Stimulated activated CD4-positive, alpha-beta T cell treated with anti-CD3 and anti-CD28 coated beads, Interleukin-15, amount 100 ng/mL, for 48 hours (primary cell): ENCODE results near the gene MAN2B1.
"Not testable (repeated sequence)": the region's sequence is repeated elsewhere in the genome, so short reads cannot be mapped to it uniquely, and the experiment has no call there.

Source experiments
- DNase-seq, 2 donors: peaks; one replicate each; pipeline ENCODE4 v3.0.0-alpha.2; 2020; ENCODE audit warnings: low read depth in 2 of 2

The MAN2B1 gene

GRCh38 chr19:12666265-12667048, at the start of gene MAN2B1, which contains the start of gene WDR83:
MAN2B1 (minus strand) TSS chr19:12666742; CDS start chr19:12666701, 41 bp downstream.
WDR83 (plus strand) TSS chr19:12666807; CDS start chr19:12669791, 2,984 bp downstream.
- DNase-seq, result peak; percentile 59 to 77

- no peak for DNase-seq
Measured at GRCh38 chr19:12715929-12716328, 49.4 kb upstream of the MAN2B1 start.

GRCh38 chr19:12715102-12715501, 48.6 kb upstream of the MAN2B1 start:
- DNase-seq, result no peak

GRCh38 chr19:12713304-12713703, 46.8 kb upstream of the MAN2B1 start:
- not testable (repeated sequence) for DNase-seq

- not testable (repeated sequence) for DNase-seq
Measured at GRCh38 chr19:12712077-12712476, 45.5 kb upstream of the MAN2B1 start.

- no peak for DNase-seq
Measured at GRCh38 chr19:12711187-12711586, 44.6 kb upstream of the MAN2B1 start.

GRCh38 chr19:12708641-12709040, 42.1 kb upstream of the MAN2B1 start:
- no peak for DNase-seq

GRCh38 chr19:12706332-12706718, 39.8 kb upstream of the MAN2B1 start:
- DNase-seq, result no peak

- no peak for DNase-seq
Measured at GRCh38 chr19:12705654-12706331, 39.3 kb upstream of the MAN2B1 start.

- DNase-seq, result no peak
Measured at GRCh38 chr19:12705169-12705568, 38.6 kb upstream of the MAN2B1 start.

GRCh38 chr19:12703046-12703445, 36.5 kb upstream of the MAN2B1 start:
- DNase-seq, result no peak

- no peak for DNase-seq
Measured at GRCh38 chr19:12701596-12702282, 35.2 kb upstream of the MAN2B1 start.

- DNase-seq, result no peak
Measured at GRCh38 chr19:12698138-12698537, 31.6 kb upstream of the MAN2B1 start.

- DNase-seq, result not testable (repeated sequence)
Measured at GRCh38 chr19:12697425-12697824, 30.9 kb upstream of the MAN2B1 start.

GRCh38 chr19:12696366-12697335, 30.1 kb upstream of the MAN2B1 start, which contains the start of gene FBXW9:
FBXW9 (minus strand) TSS chr19:12696631; CDS start chr19:12696581, 50 bp downstream.
- DNase-seq, result peak; percentile 95 to 96

GRCh38 chr19:12695997-12696365, 29.4 kb upstream of the MAN2B1 start:
- no peak for DNase-seq

- DNase-seq, result no peak
Measured at GRCh38 chr19:12695514-12695913, 29.0 kb upstream of the MAN2B1 start.

GRCh38 chr19:12695096-12695495, 28.6 kb upstream of the MAN2B1 start:
- no peak for DNase-seq

- DNase-seq, result no peak
Measured at GRCh38 chr19:12694641-12695040, 28.1 kb upstream of the MAN2B1 start.

GRCh38 chr19:12692960-12693359, 26.4 kb upstream of the MAN2B1 start:
- no peak for DNase-seq

- DNase-seq, result no peak
Measured at GRCh38 chr19:12689581-12690216, 23.2 kb upstream of the MAN2B1 start.
